ENCODE data around the gene CFTR.

The CFTR gene

GRCh38 chr7:117656806-117657205, 177.0 kb downstream of the CFTR start:
- DNase-seq: no peak

- DNase-seq: no peak
Measured at GRCh38 chr7:117659531-117660011, 179.7 kb downstream of the CFTR start.

- DNase-seq: no peak
Measured at GRCh38 chr7:117661328-117661727, 181.5 kb downstream of the CFTR start.

GRCh38 chr7:117664047-117664446, 184.2 kb downstream of the CFTR start:
- no peak for DNase-seq

GRCh38 chr7:117665368-117665767, 185.5 kb downstream of the CFTR start:
- DNase-seq: no peak

- DNase-seq: no peak
Measured at GRCh38 chr7:117666031-117666430, 186.2 kb downstream of the CFTR start.

GRCh38 chr7:117666689-117667088, 186.9 kb downstream of the CFTR start:
- DNase-seq: no peak

GRCh38 chr7:117667456-117667855, 187.6 kb downstream of the CFTR start:
- no peak for DNase-seq

GRCh38 chr7:117669818-117670217, 190.0 kb downstream of the CFTR start:
- no peak for DNase-seq

- DNase-seq: peak in 1 of 2 experiments; percentile 10
Measured at GRCh38 chr7:117672453-117672852, 192.6 kb downstream of the CFTR start.

- peak in 1 of 2 experiments; percentile 34 for DNase-seq
Measured at GRCh38 chr7:117673367-117673766, 193.5 kb downstream of the CFTR start.

GRCh38 chr7:117673839-117674238, 194.0 kb downstream of the CFTR start:
- peak; percentile 27 to 51 for DNase-seq

- DNase-seq: no peak
Measured at GRCh38 chr7:117674617-117675016, 194.8 kb downstream of the CFTR start.

GRCh38 chr7:117675497-117676435, 195.9 kb downstream of the CFTR start:
- no peak for DNase-seq

GRCh38 chr7:117679120-117679519, 199.3 kb downstream of the CFTR start:
- no peak for DNase-seq

GRCh38 chr7:117682681-117683385, 203.0 kb downstream of the CFTR start:
- no peak for DNase-seq

GRCh38 chr7:117683430-117684175, 203.8 kb downstream of the CFTR start:
- no peak for DNase-seq

GRCh38 chr7:117685795-117686194, 206.0 kb downstream of the CFTR start:
- DNase-seq: no peak

- DNase-seq: no peak
Measured at GRCh38 chr7:117686311-117686935, 206.6 kb downstream of the CFTR start.

- no peak for DNase-seq
Measured at GRCh38 chr7:117688126-117688525, 208.3 kb downstream of the CFTR start.

- DNase-seq: no peak
Measured at GRCh38 chr7:117689406-117689805, 209.6 kb downstream of the CFTR start.

- DNase-seq: no peak
Measured at GRCh38 chr7:117690147-117690546, 210.3 kb downstream of the CFTR start.

- DNase-seq: no peak
Measured at GRCh38 chr7:117692338-117692737, 212.5 kb downstream of the CFTR start.
